ENCODE data around the gene HIVEP3.

DNA sequence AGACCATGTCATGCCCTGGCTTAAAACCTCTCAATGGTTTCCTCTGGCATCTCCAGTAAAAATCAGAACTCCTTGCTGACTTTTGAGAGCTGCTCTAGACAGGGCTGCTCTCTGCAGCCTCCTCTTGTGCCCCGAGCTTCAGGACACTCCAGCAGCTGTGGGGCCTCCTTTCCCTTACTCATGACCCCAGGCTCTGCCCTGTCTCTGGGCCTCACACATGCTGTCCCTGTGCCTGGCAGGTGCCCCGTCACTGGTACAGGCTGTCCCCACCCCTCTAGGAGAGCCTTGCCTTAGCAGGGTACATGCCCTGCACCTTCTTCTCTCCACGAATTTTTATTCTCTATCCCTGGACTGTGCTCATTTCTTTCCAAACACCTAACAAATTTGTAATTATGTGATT is 43.2 kb downstream of the HIVEP3 start:
- TF ChIP-seq CTCF (optimal IDR thresholded peaks at IDR 0.05 in 1 of 3, IDR thresholded peaks at IDR 0.05 in 1 of 3, conservative IDR thresholded peaks at IDR 0.05 in 1 of 3; ENCODE audit: extremely low read depth in 1 of 3, insufficient read depth in 2 of 3, low read length in 3 of 3): no peak
- TF ChIP-seq EZH2 (IDR thresholded peaks at IDR 0.05; ENCODE audit: low read length): no peak

Data from keratinocyte (primary cell).